ENCODE data around the gene SMC4. TPM values are rescaled to one million over a fixed set of nuclear protein-coding genes. Genes with fewer than 3 reads are reported as not detected.
A peak's percentile ranks its signal among the peaks of the same experiment; 100 is the strongest.

The SMC4 gene
- total RNA-seq, 1 donor from 2014 or later, result 68.8 TPM

- peak overlapping the region; percentile 66 for H3K27ac Mint-ChIP-seq (ENCODE audit: unreplicated experiment)
- H3K4me3 Mint-ChIP-seq (ENCODE audit: unreplicated experiment), result no peak overlapping the region
- TF ChIP-seq CTCF (IDR thresholded peaks at IDR 0.05), result no peak
- no peaks in the 10 kb centered on the region for H3K27me3 Mint-ChIP-seq (ENCODE audit: unreplicated experiment)
- no peak for DNase-seq (ENCODE audit: extremely low spot score, unreplicated experiment)
- H3K4me1 Mint-ChIP-seq (ENCODE audit: unreplicated experiment), result peaks cover 51% of the 10 kb centered on the region
- peaks cover 35% of the 10 kb centered on the region for H3K36me3 Mint-ChIP-seq (ENCODE audit: unreplicated experiment)
- peaks cover 3% of the 10 kb centered on the region for H3K9me3 Mint-ChIP-seq (ENCODE audit: unreplicated experiment)
Measured at GRCh38 chr3:160444411-160444810, 45.0 kb downstream of the SMC4 start.

GRCh38 chr3:160445854-160446253, 46.4 kb downstream of the SMC4 start:
- Mint-ChIP-seq H3K4me3 (ENCODE audit: unreplicated experiment) (peak overlapping the region; percentile 6), H3K36me3 (ENCODE audit: unreplicated experiment) (peaks cover 29% of the 10 kb centered on the region), H3K27ac (ENCODE audit: unreplicated experiment) (peak overlapping the region; percentile 32), H3K9me3 (ENCODE audit: unreplicated experiment) (no peaks in the 10 kb centered on the region), H3K4me1 (ENCODE audit: unreplicated experiment) (peaks cover 54% of the 10 kb centered on the region), H3K27me3 (ENCODE audit: unreplicated experiment) (no peaks in the 10 kb centered on the region)
- no peak for DNase-seq (ENCODE audit: extremely low spot score, unreplicated experiment)
- TF ChIP-seq CTCF (IDR thresholded peaks at IDR 0.05), result no peak

- H3K36me3 Mint-ChIP-seq (ENCODE audit: unreplicated experiment), result peaks cover 27% of the 10 kb centered on the region
- peak overlapping the region; percentile 52 for H3K4me3 Mint-ChIP-seq (ENCODE audit: unreplicated experiment)
- H3K27ac Mint-ChIP-seq (ENCODE audit: unreplicated experiment), result peak overlapping the region; percentile 58
- DNase-seq (ENCODE audit: extremely low spot score, unreplicated experiment), result no peak
- no peaks in the 10 kb centered on the region for H3K27me3 Mint-ChIP-seq (ENCODE audit: unreplicated experiment)
- H3K4me1 Mint-ChIP-seq (ENCODE audit: unreplicated experiment), result peaks cover 59% of the 10 kb centered on the region
- no peaks in the 10 kb centered on the region for H3K9me3 Mint-ChIP-seq (ENCODE audit: unreplicated experiment)
- no peak for TF ChIP-seq CTCF (IDR thresholded peaks at IDR 0.05)
Measured at GRCh38 chr3:160446522-160447056, 47.1 kb downstream of the SMC4 start.

- TF ChIP-seq CTCF (IDR thresholded peaks at IDR 0.05), result no peak
- H3K4me3 Mint-ChIP-seq (ENCODE audit: unreplicated experiment), result peak overlapping the region; percentile 96
- no peaks in the 10 kb centered on the region for H3K27me3 Mint-ChIP-seq (ENCODE audit: unreplicated experiment)
- DNase-seq (ENCODE audit: extremely low spot score, unreplicated experiment), result no peak
- H3K4me1 Mint-ChIP-seq (ENCODE audit: unreplicated experiment), result peaks cover 58% of the 10 kb centered on the region
- peaks cover 24% of the 10 kb centered on the region for H3K36me3 Mint-ChIP-seq (ENCODE audit: unreplicated experiment)
- H3K27ac Mint-ChIP-seq (ENCODE audit: unreplicated experiment), result peak overlapping the region; percentile 99
- no peaks in the 10 kb centered on the region for H3K9me3 Mint-ChIP-seq (ENCODE audit: unreplicated experiment)
Measured at GRCh38 chr3:160447544-160447943, 48.1 kb downstream of the SMC4 start.

GRCh38 chr3:160448845-160449635, 49.6 kb downstream of the SMC4 start:
- Mint-ChIP-seq H3K27me3 (ENCODE audit: unreplicated experiment) (no peaks in the 10 kb centered on the region), H3K9me3 (ENCODE audit: unreplicated experiment) (no peaks in the 10 kb centered on the region), H3K36me3 (ENCODE audit: unreplicated experiment) (peaks cover 13% of the 10 kb centered on the region), H3K4me3 (ENCODE audit: unreplicated experiment) (peak overlapping the region; percentile 96), H3K27ac (ENCODE audit: unreplicated experiment) (peak overlapping the region; percentile 99), H3K4me1 (ENCODE audit: unreplicated experiment) (peaks cover 56% of the 10 kb centered on the region)
- TF ChIP-seq CTCF (IDR thresholded peaks at IDR 0.05), result no peak
- no peak for DNase-seq (ENCODE audit: extremely low spot score, unreplicated experiment)
